Activated CD4-positive, alpha-beta T cell treated with anti-CD3 and anti-CD28 coated beads, Interleukin-10, Interleukin-2, amounts not matched to agents 100 ng/mL and 50 ng/mL, durations not matched to agents 16 hours and 8 hours (primary cell): ENCODE measurements around the gene B9D2.

Source experiments
- DNase-seq: peaks from one replicate; pipeline ENCODE4 v3.0.0-alpha.2; 2020

The B9D2 gene

GRCh38 chr19:41307954-41308449 lies 55.9 kb downstream of the B9D2 start:
- no peak for DNase-seq

- DNase-seq = peak; percentile 73
Observed at GRCh38 chr19:41307090-41307875, 56.7 kb downstream of the B9D2 start.

- no peak for DNase-seq
Observed at GRCh38 chr19:41305927-41306793, 57.8 kb downstream of the B9D2 start.

- no peak for DNase-seq
Observed at GRCh38 chr19:41304706-41305483, 59.1 kb downstream of the B9D2 start.
